Stimulated activated CD4-positive, alpha-beta T cell treated with anti-CD3 and anti-CD28 coated beads, TNF-alpha, amount 100 ng/mL, for 48 hours (primary cell): ENCODE measurements around the gene MUC5B.

ENCODE experiments used
- DNase-seq, 3 donors: peaks; one replicate each; pipeline ENCODE4 v3.0.0-alpha.2; 2020; ENCODE audit warnings: low read depth in 3 of 3

Gene MUC5B

GRCh38 chr11:1300569-1301187 is 77.8 kb downstream of the MUC5B start:
- no peak for DNase-seq

- no peak for DNase-seq
These were observed 78.5 kb downstream of the MUC5B start for GRCh38 chr11:1301220-1302000.

- no peak for DNase-seq
These were observed 79.2 kb downstream of the MUC5B start for GRCh38 chr11:1302041-1302460.

GRCh38 chr11:1302461-1303125 is 79.7 kb downstream of the MUC5B start:
- DNase-seq: no peak

- DNase-seq: no peak
These were observed 80.4 kb downstream of the MUC5B start for GRCh38 chr11:1303126-1303821.

GRCh38 chr11:1303973-1304372 is 81.1 kb downstream of the MUC5B start:
- no peak for DNase-seq

GRCh38 chr11:1304380-1304779 is 81.5 kb downstream of the MUC5B start:
- DNase-seq: no peak

GRCh38 chr11:1305063-1305495 is 82.2 kb downstream of the MUC5B start:
- no peak for DNase-seq

- no peak for DNase-seq
These were observed 82.7 kb downstream of the MUC5B start for GRCh38 chr11:1305501-1306056.

- no peak for DNase-seq
These were observed 83.6 kb downstream of the MUC5B start for GRCh38 chr11:1306186-1307162.

- DNase-seq: no peak
These were observed 84.5 kb downstream of the MUC5B start for GRCh38 chr11:1307163-1307870.

GRCh38 chr11:1307998-1308742 is 85.3 kb downstream of the MUC5B start:
- DNase-seq: no peak

- no peak for DNase-seq
These were observed 86.1 kb downstream of the MUC5B start for GRCh38 chr11:1308743-1309497.

GRCh38 chr11:1309498-1310317 is 86.8 kb downstream of the MUC5B start, which contains the start of gene TOLLIP:
Gene TOLLIP, minus strand, starts transcription at chr11:1309632. Its CDS starts 134 bp downstream, at chr11:1309498.
- DNase-seq: peak; percentile 92 to 95 (median 93)

GRCh38 chr11:1310318-1310687 is 87.4 kb downstream of the MUC5B start:
- DNase-seq: no peak

- no peak for DNase-seq
These were observed 88.1 kb downstream of the MUC5B start for GRCh38 chr11:1310772-1311468.
